OCI-LY1 (cell line): ENCODE results near the gene CBFA2T2.

Source experiments
- H2AFZ ChIP-seq: fragments of 200-600 bp; sonication (generic), shearing (Covaris generic); 2 replicates; pipeline ENCODE4 v1.6.0; 2014; ENCODE audit warnings: antibody characterized with exemption, mild to moderate bottlenecking, low read length
- H3F3A ChIP-seq: fragments of 200-600 bp; sonication (generic), shearing (Covaris generic); 2 replicates; pipeline ENCODE4 v1.6.0; 2014; ENCODE audit warnings: mild to moderate bottlenecking, antibody characterized with exemption, low read length, moderate library complexity; ENCODE audit not compliant: insufficient read depth
- H3K27ac ChIP-seq: fragments of 200-600 bp; sonication (generic); 2 replicates; pipeline ENCODE4 v1.5.1; 2014; ENCODE audit warnings: low read length, mixed run types, mild to moderate bottlenecking, low read depth; ENCODE audit not compliant: poor library complexity, severe bottlenecking
- H3K27me3 ChIP-seq: fragments of 200-600 bp; sonication (generic); 2 replicates; pipeline ENCODE4 v1.6.0; 2014; ENCODE audit warnings: antibody characterized with exemption, mild to moderate bottlenecking, low read length, moderate library complexity; ENCODE audit not compliant: insufficient read depth
- H3K36me3 ChIP-seq: fragments of 200-600 bp; sonication (generic); 2 replicates; pipeline ENCODE4 v1.6.1; 2014; ENCODE audit warnings: mild to moderate bottlenecking, antibody characterized with exemption, low read length, moderate library complexity, mixed read lengths; ENCODE audit not compliant: insufficient read depth
- H3K4me1 ChIP-seq: fragments of 200-600 bp; sonication (generic); 2 replicates; pipeline ENCODE4 v1.5.1; 2014; ENCODE audit warnings: mild to moderate bottlenecking, low read length, moderate library complexity; ENCODE audit not compliant: insufficient read depth, severe bottlenecking
- H3K4me2 ChIP-seq: fragments of 200-600 bp; sonication (generic), shearing (Covaris generic); 2 replicates; pipeline ENCODE4 v1.6.1; 2014; ENCODE audit warnings: low read length
- H3K4me3 ChIP-seq: fragments of 200-600 bp; sonication (generic); 2 replicates; pipeline ENCODE4 v1.5.1; 2014; ENCODE audit warnings: low read length, low read depth, mild to moderate bottlenecking, mixed read lengths; ENCODE audit not compliant: poor library complexity, severe bottlenecking
- H3K79me2 ChIP-seq: fragments of 200-600 bp; shearing (Covaris generic); 2 replicates; pipeline ENCODE4 v1.6.1; 2016; ENCODE audit warnings: mixed run types, low read length, mixed read lengths; ENCODE audit not compliant: insufficient read depth
- H3K9ac ChIP-seq: fragments of 200-600 bp; sonication (generic), shearing (Covaris generic); 2 replicates; pipeline ENCODE4 v1.6.1; 2014; ENCODE audit warnings: mild to moderate bottlenecking, low read length, mixed read lengths
- H3K9me2 ChIP-seq: fragments of 200-600 bp; sonication (generic), shearing (Covaris generic); 2 replicates; pipeline ENCODE4 v1.6.1; 2014; ENCODE audit warnings: low read depth, mild to moderate bottlenecking, low read length, mixed read lengths
- H3K9me3 ChIP-seq: fragments of 200-600 bp; shearing (Covaris generic); 2 replicates; pipeline ENCODE4 v1.6.1; 2014; ENCODE audit warnings: low read length, mixed read lengths
- H4K20me1 ChIP-seq: fragments of 200-600 bp; sonication (generic), shearing (Covaris generic); 2 replicates; pipeline ENCODE4 v1.6.0; 2016; ENCODE audit warnings: mild to moderate bottlenecking, low read length; ENCODE audit not compliant: insufficient read depth
- CTCF ChIP-seq: fragments of 200-600 bp; sonication (generic), shearing (Covaris generic); IDR thresholded peaks from 2 replicates; pipeline ENCODE4 v1.5.1; 2017; ENCODE audit warnings: mild to moderate bottlenecking, antibody characterized with exemption, low read length, moderate library complexity, mixed read lengths
- EZH2 ChIP-seq: fragments of 200-600 bp; sonication (generic), shearing (Covaris generic); IDR thresholded peaks from 2 replicates; pipeline ENCODE4 v1.8.0; 2017; ENCODE audit warnings: borderline replicate concordance, mixed run types, mild to moderate bottlenecking, antibody characterized with exemption, low read length, moderate library complexity, mixed read lengths

CBFA2T2 gene

GRCh38 chr20:33674294-33675135, 184.6 kb downstream of the CBFA2T2 start, which contains the start of gene NECAB3:
Gene NECAB3, minus strand, starts transcription at chr20:33674428. Its CDS starts 76 bp downstream, at chr20:33674352.
- TF ChIP-seq EZH2, result no peak
- TF ChIP-seq CTCF, result no peak
- H3K9me3 ChIP-seq, result no peaks in the 10 kb centered on the region
- peak within 1 kb of the TSS; percentile 97 for H3K9ac ChIP-seq
- no peaks in the 10 kb centered on the region for H3K9me2 ChIP-seq
- H3K27me3 ChIP-seq, result no peaks in the 10 kb centered on the region
- peaks cover 77% of the 10 kb centered on the region for H3K4me1 ChIP-seq
- peaks cover 70% of the 10 kb centered on the region for H3K36me3 ChIP-seq
- peak within 1 kb of the TSS; percentile 80 for H3K4me2 ChIP-seq
- H3K4me3 ChIP-seq, result peak within 1 kb of the TSS; percentile 88
- H3K27ac ChIP-seq, result peak within 1 kb of the TSS; percentile 80
- H2AFZ ChIP-seq, result no peak within 1 kb of the TSS
- no peaks in the 10 kb centered on the region for H3F3A ChIP-seq
- H4K20me1 ChIP-seq, result no peaks in the 10 kb centered on the region
- H3K79me2 ChIP-seq, result peaks cover 11% of the 10 kb centered on the region

GRCh38 chr20:33675136-33675959, 185.5 kb downstream of the CBFA2T2 start:
- no peaks in the 10 kb centered on the region for H3F3A ChIP-seq
- H2AFZ ChIP-seq, result no peak overlapping the region
- H3K9me2 ChIP-seq, result no peaks in the 10 kb centered on the region
- H3K4me3 ChIP-seq, result peak overlapping the region; percentile 88
- H3K4me2 ChIP-seq, result peak overlapping the region; percentile 77
- H3K4me1 ChIP-seq, result peaks cover 78% of the 10 kb centered on the region
- H3K27ac ChIP-seq, result peak overlapping the region; percentile 77
- no peaks in the 10 kb centered on the region for H3K27me3 ChIP-seq
- H3K9ac ChIP-seq, result peak overlapping the region; percentile 72; the same call in 1 of the 2 replicates
- H3K36me3 ChIP-seq, result peaks cover 67% of the 10 kb centered on the region
- H3K9me3 ChIP-seq, result no peaks in the 10 kb centered on the region
- H4K20me1 ChIP-seq, result no peaks in the 10 kb centered on the region
- TF ChIP-seq CTCF (no peak), EZH2 (no peak)
- H3K79me2 ChIP-seq, result peaks cover 11% of the 10 kb centered on the region

- H3K4me1 ChIP-seq, result peaks cover 78% of the 10 kb centered on the region
- H3K27me3 ChIP-seq, result no peaks in the 10 kb centered on the region
- no peaks in the 10 kb centered on the region for H4K20me1 ChIP-seq
- no peaks in the 10 kb centered on the region for H3K9me2 ChIP-seq
- H3K79me2 ChIP-seq, result peaks cover 11% of the 10 kb centered on the region
- peak overlapping the region; percentile 77 for H3K27ac ChIP-seq
- no peak overlapping the region for H3K4me3 ChIP-seq
- no peak overlapping the region for H2AFZ ChIP-seq
- H3K9me3 ChIP-seq, result no peaks in the 10 kb centered on the region
- H3K9ac ChIP-seq, result no peak overlapping the region; the same call in 1 of the 2 replicates
- TF ChIP-seq CTCF (no peak), EZH2 (no peak)
- no peaks in the 10 kb centered on the region for H3F3A ChIP-seq
- H3K36me3 ChIP-seq, result peaks cover 62% of the 10 kb centered on the region
- H3K4me2 ChIP-seq, result no peak overlapping the region
Observed at GRCh38 chr20:33676121-33676520, 186.2 kb downstream of the CBFA2T2 start.
